SK-N-MC (cell line): ENCODE data around the gene CFAP410.

Source experiments
- DNase-seq: peaks from one replicate; pipeline ENCODE4 v3.0.0-alpha.2; 2011; ENCODE audit warnings: low read depth, low spot score
- H3K27ac ChIP-seq: fragments of 200-600 bp; sonication (generic); 2 replicates; pipeline ENCODE4 v1.5.1; 2016; ENCODE audit warnings: mixed run types
- H3K36me3 ChIP-seq: fragments of 200-600 bp; sonication (generic); 2 replicates; pipeline ENCODE4 v1.6.1; 2017; ENCODE audit warnings: antibody characterized with exemption, low read length, mixed read lengths; ENCODE audit not compliant: insufficient read depth
- H3K4me3 ChIP-seq: fragments of 200-600 bp; sonication (generic); 2 replicates; pipeline ENCODE4 v1.5.1; 2016
- H3K9ac ChIP-seq: fragments of 200-600 bp; sonication (generic); 2 replicates; pipeline ENCODE4 v1.8.0; 2017; ENCODE audit warnings: mixed run types, mixed read lengths; ENCODE audit not compliant: insufficient read length
- H3K9me3 ChIP-seq: fragments of 200-600 bp; sonication (generic); 2 replicates; pipeline ENCODE4 v1.6.1; 2017; ENCODE audit warnings: low read depth, mild to moderate bottlenecking, antibody characterized with exemption, low read length, moderate library complexity, mixed read lengths
- EZH2 ChIP-seq: fragments of 200-600 bp; sonication (generic); IDR thresholded peaks from one replicate; pipeline ENCODE4 v1.6.1; 2017; ENCODE audit warnings: antibody characterized with exemption
- FOXP2 ChIP-seq: optimal IDR thresholded peaks from 2 replicates; pipeline ENCODE3; 2011; ENCODE audit warnings: mild to moderate bottlenecking, moderate library complexity; ENCODE audit not compliant: insufficient read depth; ENCODE audit errors: extremely low read length, control extremely low read depth
- POLR2AphosphoS5 ChIP-seq: IDR thresholded peaks from 2 replicates; pipeline ENCODE4 v1.6.1; 2012; ENCODE audit warnings: mild to moderate bottlenecking, low read depth, low read length, borderline replicate concordance

Gene CFAP410

DNA sequence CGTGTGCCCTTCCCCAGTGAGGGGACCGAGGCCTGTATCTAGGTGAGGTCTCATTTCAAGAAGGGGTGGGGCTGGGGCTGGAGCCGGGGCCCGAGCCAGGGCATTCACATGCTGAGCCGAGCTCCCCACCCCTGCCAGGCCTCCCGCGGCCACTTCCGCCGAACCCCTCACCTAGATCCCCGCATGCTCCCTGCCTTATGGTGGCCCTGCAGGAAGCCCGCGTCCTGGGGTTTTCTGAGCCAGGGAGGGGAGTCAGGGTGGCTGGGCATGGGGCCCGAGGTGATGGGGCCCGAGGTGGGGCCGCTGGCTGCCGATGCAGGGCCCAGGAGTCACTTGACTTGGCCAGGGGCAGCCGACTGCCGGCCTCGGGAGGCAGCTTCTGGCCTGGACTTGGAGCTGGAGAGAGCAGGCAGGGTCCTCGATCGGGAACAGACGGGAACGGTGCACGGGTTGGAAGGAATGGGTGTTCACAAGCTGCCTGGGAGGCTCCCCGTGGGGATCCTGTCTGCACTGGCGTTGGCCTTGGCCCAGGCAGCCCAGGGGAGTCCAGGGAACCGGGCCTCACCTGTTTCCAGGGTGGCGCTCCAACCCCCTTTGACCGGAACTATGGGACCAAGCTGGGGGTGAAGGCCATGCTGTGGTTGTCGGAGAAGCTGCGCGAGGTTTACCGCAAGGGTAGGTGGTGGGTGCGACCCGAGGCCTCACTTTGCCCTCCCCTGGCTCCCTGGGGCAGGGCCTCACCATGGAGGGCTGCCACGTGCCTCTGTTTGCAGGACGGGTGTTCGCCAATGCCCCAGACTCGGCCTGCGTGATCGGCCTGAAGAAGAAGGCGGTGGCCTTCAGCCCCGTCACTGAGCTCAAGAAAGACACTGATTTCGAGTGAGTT is 13.6 kb downstream of the CFAP410 start:
- DNase-seq: no peak
- TF ChIP-seq FOXP2: no peak
- no peak for TF ChIP-seq POLR2AphosphoS5
- TF ChIP-seq EZH2: no peak
- Histone ChIP-seq H3K36me3 (no peaks in the 10 kb centered on the region; the same call in 1 of the 2 replicates), H3K4me3 (no peak overlapping the region), H3K9me3 (no peaks in the 10 kb centered on the region), H3K27ac (no peak overlapping the region), H3K9ac (no peak overlapping the region)

DNA sequence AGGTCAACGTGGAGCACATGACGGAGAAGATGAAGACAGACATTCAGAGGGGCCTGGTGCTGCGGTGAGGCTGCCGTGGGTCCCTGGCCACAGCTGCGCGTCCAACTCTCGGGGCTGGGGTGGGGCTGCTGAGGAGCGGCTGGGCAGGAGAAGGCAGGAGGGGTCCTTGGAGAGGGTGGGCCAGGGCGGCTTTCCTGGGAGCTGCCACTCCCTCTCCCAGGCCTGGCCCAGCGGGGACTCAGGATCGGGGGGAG is 14.4 kb downstream of the CFAP410 start:
- Histone ChIP-seq H3K4me3 (no peak overlapping the region), H3K36me3 (no peaks in the 10 kb centered on the region; the same call in 1 of the 2 replicates), H3K9me3 (no peaks in the 10 kb centered on the region), H3K9ac (no peak overlapping the region), H3K27ac (no peak overlapping the region)
- TF ChIP-seq FOXP2 (no peak), EZH2 (no peak), POLR2AphosphoS5 (no peak)
- DNase-seq: no peak

GRCh38 chr21:44324106-44324853 is 14.9 kb downstream of the CFAP410 start:
- Histone ChIP-seq H3K9ac (no peak overlapping the region), H3K36me3 (no peaks in the 10 kb centered on the region; the same call in 1 of the 2 replicates), H3K4me3 (no peak overlapping the region), H3K27ac (no peak overlapping the region), H3K9me3 (no peaks in the 10 kb centered on the region)
- TF ChIP-seq POLR2AphosphoS5 (no peak), FOXP2 (no peak), EZH2 (no peak)
- DNase-seq: no peak

GRCh38 chr21:44323591-44323990 is 15.6 kb downstream of the CFAP410 start:
- Histone ChIP-seq H3K27ac (no peak overlapping the region), H3K9ac (no peak overlapping the region), H3K4me3 (no peak overlapping the region), H3K9me3 (no peaks in the 10 kb centered on the region), H3K36me3 (no peaks in the 10 kb centered on the region; the same call in 1 of the 2 replicates)
- DNase-seq: no peak
- TF ChIP-seq FOXP2 (no peak), EZH2 (no peak), POLR2AphosphoS5 (no peak)

GRCh38 chr21:44322621-44323325 is 16.4 kb downstream of the CFAP410 start:
- DNase-seq: no peak
- no peaks in the 10 kb centered on the region; the same call in 1 of the 2 replicates for H3K36me3 ChIP-seq

GRCh38 chr21:44321846-44322450 is 17.2 kb downstream of the CFAP410 start:
- H3K4me3 ChIP-seq: no peak overlapping the region
- no peak for DNase-seq
- TF ChIP-seq POLR2AphosphoS5 (no peak), EZH2 (no peak), FOXP2 (no peak)
- H3K27ac ChIP-seq: no peak overlapping the region
- no peaks in the 10 kb centered on the region for H3K9me3 ChIP-seq
- no peaks in the 10 kb centered on the region; the same call in 1 of the 2 replicates for H3K36me3 ChIP-seq
- H3K9ac ChIP-seq: no peak overlapping the region

More at GRCh38 chr21:44322621-44323325, 16.4 kb downstream of the CFAP410 start:
- Histone ChIP-seq H3K27ac (no peak overlapping the region), H3K9me3 (no peaks in the 10 kb centered on the region), H3K4me3 (no peak overlapping the region), H3K9ac (no peak overlapping the region)
- TF ChIP-seq POLR2AphosphoS5 (no peak), EZH2 (no peak), FOXP2 (no peak)

GRCh38 chr21:44320847-44321246 is 18.3 kb downstream of the CFAP410 start:
- no peak for DNase-seq
- Histone ChIP-seq H3K36me3 (no peaks in the 10 kb centered on the region; the same call in 1 of the 2 replicates), H3K27ac (no peak overlapping the region), H3K9ac (no peak overlapping the region), H3K4me3 (no peak overlapping the region), H3K9me3 (no peaks in the 10 kb centered on the region)
- TF ChIP-seq POLR2AphosphoS5 (no peak), EZH2 (no peak), FOXP2 (no peak)

- H3K9ac ChIP-seq: no peak overlapping the region
- TF ChIP-seq POLR2AphosphoS5 (no peak), FOXP2 (no peak), EZH2 (no peak)
- H3K36me3 ChIP-seq: no peaks in the 10 kb centered on the region; the same call in 1 of the 2 replicates
Measured at GRCh38 chr21:44319407-44320065, 19.7 kb downstream of the CFAP410 start.

More at GRCh38 chr21:44319407-44320065, 19.7 kb downstream of the CFAP410 start:
- Histone ChIP-seq H3K9me3 (no peaks in the 10 kb centered on the region), H3K4me3 (no peak overlapping the region), H3K27ac (no peak overlapping the region)
- DNase-seq: no peak
